Sciatic nerve (tissue), 2 donors: ENCODE data around the gene DNAJA1. TPM values are rescaled to one million over a fixed set of nuclear protein-coding genes. Genes with fewer than 3 reads are reported as not detected.
"Not testable (repeated sequence)": the region's sequence is repeated elsewhere in the genome, so short reads cannot be mapped to it uniquely, and the experiment has no call there.

Source experiments
- ATAC-seq: fragments of 200-7000 bp; cut with Tn5 transposase; one replicate; pipeline ENCODE4 v1.9.1; 2020; ENCODE audit warnings: mild to moderate bottlenecking, moderate library complexity
- DNase-seq: peaks from one replicate; pipeline ENCODE4 v3.0.0-alpha.2; 2020; ENCODE audit warnings: low spot score
- intact Hi-C: fragments of 100-400 bp; cut with DNase I; formaldehyde crosslinking; loops from one replicate; pipeline ENCODE4 v1.14.2; 2022
- total RNA-seq: library from RNA; stranded (reverse); fragmentation: NEBNext Ultra II Directional; extraction: Animal tissue kit (Norgen Biotek cat#: 25700); gene quantifications from one replicate; pipeline ENCODE4 v1.2.1, GENCODE V29; 2021
- donor health status: DM: no; HTN: no; CAD: no.
- donor health status: DM: no; HTN: no; CAD: no.

DNAJA1 gene
- total RNA-seq, 1 donor from 2014 or later = 108 TPM

GRCh38 chr9:33065157-33066076, 40.3 kb downstream of the DNAJA1 start:
- DNase-seq = no peak
- ATAC-seq = no peak
- intact Hi-C loops = no loop called here

GRCh38 chr9:33068991-33069390, 43.9 kb downstream of the DNAJA1 start:
- peak; percentile 70 for ATAC-seq
- intact Hi-C loops = no loop called here
- DNase-seq = no peak

- ATAC-seq (peak; percentile 99), DNase-seq (peak; percentile 97)
- intact Hi-C loops = no loop called here
Measured at GRCh38 chr9:33076046-33077004, 51.3 kb downstream of the DNAJA1 start, which contains the start of gene SMU1. Gene SMU1, minus strand, starts transcription at chr9:33076674. Its CDS starts 66 bp downstream, at chr9:33076608.

GRCh38 chr9:33080534-33080933, 55.5 kb downstream of the DNAJA1 start:
- intact Hi-C loops = loop anchor here (5.0 kb wide), 1 partner anchor 147 kb away; no protein-coding TSS in a partner anchor

GRCh38 chr9:33081128-33081851, 56.2 kb downstream of the DNAJA1 start:
- no peak for DNase-seq
- ATAC-seq = peak; percentile 67
- intact Hi-C loops = loop anchor here (5.0 kb wide), 1 partner anchor 146 kb away; no protein-coding TSS in a partner anchor

More at GRCh38 chr9:33080534-33080933, 55.5 kb downstream of the DNAJA1 start:
- DNase-seq (no peak), ATAC-seq (no peak)

- DNase-seq = no peak
- intact Hi-C loops = loop anchor here (5.0 kb wide), 1 partner anchor 145 kb away; no protein-coding TSS in a partner anchor
- no peak for ATAC-seq
Measured at GRCh38 chr9:33082128-33082527, 57.1 kb downstream of the DNAJA1 start.

GRCh38 chr9:33082538-33083326, 57.7 kb downstream of the DNAJA1 start:
- ATAC-seq (no peak), DNase-seq (no peak)
- intact Hi-C loops = loop anchor here (5.0 kb wide), 1 partner anchor 145 kb away; no protein-coding TSS in a partner anchor

- ATAC-seq, DNase-seq, intact Hi-C loops: not testable (repeated sequence)
Measured at GRCh38 chr9:33085672-33086071, 60.6 kb downstream of the DNAJA1 start.

Other genes with a start within 250 kb of the DNAJA1 start
- gene TMEM215, start 241.7 kb upstream of the DNAJA1 start, total RNA-seq = 9.7 TPM
- 29.0 TPM for gene APTX, start 23.6 kb upstream of the DNAJA1 start, total RNA-seq
- gene SMU1, start 51.4 kb downstream of the DNAJA1 start, total RNA-seq = 23.8 TPM
- 85.3 TPM for gene B4GALT1, start 142.1 kb downstream of the DNAJA1 start, total RNA-seq
- not detected for gene SPINK4, start 214.9 kb downstream of the DNAJA1 start, total RNA-seq
- gene BAG1, start 239.4 kb downstream of the DNAJA1 start, total RNA-seq = 85.6 TPM
- gene CHMP5, start 239.8 kb downstream of the DNAJA1 start, total RNA-seq = 73.0 TPM